ENCODE measurements around the gene COL9A1. TPM values are rescaled to one million over a fixed set of nuclear protein-coding genes. Genes with fewer than 3 reads are reported as not detected.

The COL9A1 gene
- total and polyA plus RNA-seq, 3 experiments from 2014 or later = not detected

- POLR2A ChIA-PET = no interaction called here
- Histone ChIP-seq H3K4me3 (ENCODE audit: low read length) (no peak overlapping the region), H3K27ac (ENCODE audit: low read depth, low read length) (no peak overlapping the region), H3K36me3 (ENCODE audit: insufficient read depth, low read length) (no peaks in the 10 kb centered on the region), H3K4me1 (ENCODE audit: insufficient read depth, low read length) (no peaks in the 10 kb centered on the region), H3K9me3 (ENCODE audit: low read length) (no peaks in the 10 kb centered on the region), H3K27me3 (ENCODE audit: insufficient read depth, low read length, poor library complexity, severe bottlenecking) (no peaks in the 10 kb centered on the region)
- Mint-ChIP-seq H3K4me1 (no peaks in the 10 kb centered on the region), H3K27me3 (peaks cover 3 to 11% of the 10 kb centered on the region in 2 donors), H3K9me3 (no peaks in the 10 kb centered on the region), H3K27ac (no peak overlapping the region), H3K36me3 (no peaks in the 10 kb centered on the region), H3K4me3 (no peak overlapping the region)
- CTCF ChIA-PET = no interaction called here
- no peak for DNase-seq
These were observed 130.6 kb downstream of the COL9A1 start for GRCh38 chr6:70172252-70172651.

GRCh38 chr6:70171236-70171635, 131.6 kb downstream of the COL9A1 start:
- DNase-seq = no peak
- Histone ChIP-seq H3K36me3 (ENCODE audit: insufficient read depth, low read length) (no peaks in the 10 kb centered on the region), H3K27me3 (ENCODE audit: insufficient read depth, low read length, poor library complexity, severe bottlenecking) (no peaks in the 10 kb centered on the region), H3K4me3 (ENCODE audit: low read length) (no peak overlapping the region), H3K4me1 (ENCODE audit: insufficient read depth, low read length) (no peaks in the 10 kb centered on the region), H3K9me3 (ENCODE audit: low read length) (no peaks in the 10 kb centered on the region), H3K27ac (ENCODE audit: low read depth, low read length) (no peak overlapping the region)
- Mint-ChIP-seq H3K9me3 (no peaks in the 10 kb centered on the region), H3K4me3 (no peak overlapping the region), H3K4me1 (peaks cover 0 to 4% (median 4%) of the 10 kb centered on the region in 3 donors), H3K27me3 (peaks cover 7 to 21% of the 10 kb centered on the region in 2 donors), H3K36me3 (no peaks in the 10 kb centered on the region), H3K27ac (no peak overlapping the region)
- CTCF ChIA-PET = interaction anchor here (1.3 kb wide), 1 partner anchor 10 kb away, joined by 3 read pairs; no protein-coding TSS in a partner anchor
- POLR2A ChIA-PET = no interaction called here

GRCh38 chr6:70168681-70169377, 134.1 kb downstream of the COL9A1 start:
- H3K9me3 ChIP-seq (ENCODE audit: low read length) = no peaks in the 10 kb centered on the region
- H3K4me3 ChIP-seq (ENCODE audit: low read length) = no peak overlapping the region
- H3K36me3 ChIP-seq (ENCODE audit: insufficient read depth, low read length) = no peaks in the 10 kb centered on the region
- H3K4me1 ChIP-seq (ENCODE audit: insufficient read depth, low read length) = no peaks in the 10 kb centered on the region
- no peak overlapping the region for H3K27ac Mint-ChIP-seq
- H3K4me1 Mint-ChIP-seq = peaks cover 0 to 7% (median 7%) of the 10 kb centered on the region in 3 donors
- POLR2A ChIA-PET = no interaction called here
- CTCF ChIA-PET = no interaction called here
- no peaks in the 10 kb centered on the region for H3K36me3 Mint-ChIP-seq
- peaks cover 7 to 30% of the 10 kb centered on the region in 2 donors for H3K27me3 Mint-ChIP-seq
- DNase-seq = no peak
- H3K27ac ChIP-seq (ENCODE audit: low read depth, low read length) = no peak overlapping the region
- no peaks in the 10 kb centered on the region for H3K27me3 ChIP-seq (ENCODE audit: insufficient read depth, low read length, poor library complexity, severe bottlenecking)
- no peak overlapping the region for H3K4me3 Mint-ChIP-seq
- no peaks in the 10 kb centered on the region for H3K9me3 Mint-ChIP-seq

Other genes with a start within 250 kb of the COL9A1 start
- gene FAM135A, start 110.4 kb upstream of the COL9A1 start, total RNA-seq = 1 to 10 TPM; 5.7 to 5.8 TPM
- gene FAM135A, start 110.4 kb upstream of the COL9A1 start, polyA plus RNA-seq = 3.0 TPM

Measured in CD8-positive, alpha-beta memory T cell (primary cell).